ENCODE measurements around the gene SUB1. TPM values are rescaled to one million over a fixed set of nuclear protein-coding genes. Genes with fewer than 3 reads are reported as not detected.

SUB1 gene
- polyA plus RNA-seq, 1 donor, result 237 TPM

DNA sequence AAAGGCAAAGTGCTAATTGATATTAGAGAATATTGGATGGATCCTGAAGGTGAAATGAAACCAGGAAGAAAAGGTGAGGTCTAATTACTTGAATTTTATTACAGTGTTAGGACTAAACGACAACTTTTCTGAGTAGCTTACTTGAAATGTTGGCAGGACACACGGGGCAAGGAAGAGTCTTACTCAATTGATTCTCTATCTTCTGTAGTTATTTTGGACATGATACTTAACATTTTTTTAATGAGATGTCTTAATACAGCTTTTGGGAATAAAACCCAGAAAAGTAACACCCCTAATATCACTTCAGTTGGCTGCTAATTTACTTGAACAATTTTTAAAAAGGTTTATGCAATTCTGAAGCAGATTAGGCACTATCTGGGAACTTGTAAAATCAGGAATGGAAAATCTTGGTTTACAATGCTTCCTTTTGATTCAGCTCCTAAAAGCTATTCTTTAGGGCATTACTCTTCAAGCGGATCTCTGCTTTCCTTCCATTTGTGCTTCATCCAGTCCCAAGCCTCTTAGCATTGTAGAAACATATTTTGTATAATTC, 13.7 kb downstream of the SUB1 start:
- Histone ChIP-seq H3K4me3 (ENCODE audit: low read length) (no peak overlapping the region), H3K36me3 (ENCODE audit: control insufficient read depth, insufficient read depth, low read length) (peaks cover 44% of the 10 kb centered on the region), H3K4me1 (ENCODE audit: control insufficient read depth, insufficient read depth, low read length) (no peaks in the 10 kb centered on the region), H3K27me3 (ENCODE audit: control insufficient read depth, insufficient read depth, low read length) (no peaks in the 10 kb centered on the region), H3K9me3 (ENCODE audit: control insufficient read depth, low read depth, low read length) (no peaks in the 10 kb centered on the region), H3K27ac (ENCODE audit: low read length) (no peak overlapping the region)
- DNase-seq, result no peak
- no CpG with 5 or more reads among the region's 3 CpGs for WGBS (ENCODE audit: insufficient coverage, low lambda C conversion rate)

DNA sequence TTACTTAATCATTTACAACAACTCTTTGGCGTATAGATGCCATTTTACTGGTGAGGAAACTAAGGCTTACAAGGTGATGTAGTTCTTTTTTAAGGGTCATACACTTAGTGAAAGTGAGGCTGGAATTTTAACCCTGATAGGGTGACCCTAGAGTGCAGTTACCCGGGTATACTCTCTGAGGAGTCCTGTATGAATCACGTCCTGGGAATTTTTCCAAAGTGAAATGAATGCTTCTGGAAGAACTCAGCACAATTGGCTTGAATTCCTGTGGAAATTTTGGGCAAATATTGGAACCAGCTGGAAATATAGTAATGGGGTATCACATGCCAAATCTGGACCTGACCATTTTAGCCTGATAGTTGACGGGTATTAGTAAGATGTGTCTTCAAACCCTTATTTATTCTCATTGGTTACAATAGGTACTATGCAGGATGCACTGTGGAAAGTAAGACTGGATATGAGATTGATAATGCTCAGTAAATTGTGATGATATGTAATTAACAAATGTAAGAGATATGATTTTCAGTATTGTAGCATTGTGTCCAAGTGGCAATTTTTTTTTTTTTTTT, 14.8 kb downstream of the SUB1 start:
- Histone ChIP-seq H3K9me3 (ENCODE audit: control insufficient read depth, low read depth, low read length) (no peaks in the 10 kb centered on the region), H3K4me1 (ENCODE audit: control insufficient read depth, insufficient read depth, low read length) (no peaks in the 10 kb centered on the region), H3K27ac (ENCODE audit: low read length) (no peak overlapping the region), H3K36me3 (ENCODE audit: control insufficient read depth, insufficient read depth, low read length) (peaks cover 40% of the 10 kb centered on the region), H3K4me3 (ENCODE audit: low read length) (no peak overlapping the region), H3K27me3 (ENCODE audit: control insufficient read depth, insufficient read depth, low read length) (no peaks in the 10 kb centered on the region)
- no peak for DNase-seq
- WGBS (ENCODE audit: insufficient coverage, low lambda C conversion rate), result no CpG with 5 or more reads among the region's 4 CpGs

DNA sequence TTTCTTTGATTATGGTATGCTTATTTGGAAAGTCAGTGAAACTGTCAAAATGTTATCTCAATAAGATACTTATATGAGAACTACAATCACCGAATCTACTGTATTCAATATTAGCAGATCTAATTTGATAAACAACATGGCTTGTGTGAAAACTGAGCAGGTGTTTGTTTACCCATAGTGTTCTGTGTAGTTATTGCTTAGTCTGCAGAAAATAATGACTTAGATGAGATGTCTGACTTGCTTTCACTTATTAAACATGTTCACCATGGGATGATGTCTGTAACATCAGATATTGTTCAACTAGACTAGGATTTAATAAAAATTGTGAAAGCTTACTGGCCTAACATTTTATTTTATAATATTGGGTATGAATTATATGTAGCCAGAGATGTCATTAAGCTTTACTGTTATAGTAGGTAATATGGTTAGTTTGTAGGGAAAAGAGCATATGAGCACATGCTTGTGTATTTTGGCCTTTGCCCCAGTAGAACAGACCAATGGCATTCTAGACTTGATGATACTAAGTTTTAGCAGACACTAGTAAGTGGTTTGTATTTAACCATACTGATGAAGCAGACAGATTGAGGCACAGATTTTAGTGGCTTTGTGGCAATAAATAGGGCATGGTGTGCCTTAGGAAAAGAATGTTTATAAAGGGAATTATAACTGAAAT, 16.4 kb downstream of the SUB1 start:
- Histone ChIP-seq H3K27ac (ENCODE audit: low read length) (no peak overlapping the region), H3K9me3 (ENCODE audit: control insufficient read depth, low read depth, low read length) (no peaks in the 10 kb centered on the region), H3K4me3 (ENCODE audit: low read length) (no peak overlapping the region), H3K4me1 (ENCODE audit: control insufficient read depth, insufficient read depth, low read length) (no peaks in the 10 kb centered on the region), H3K27me3 (ENCODE audit: control insufficient read depth, insufficient read depth, low read length) (no peaks in the 10 kb centered on the region), H3K36me3 (ENCODE audit: control insufficient read depth, insufficient read depth, low read length) (peaks cover 38% of the 10 kb centered on the region)
- WGBS (ENCODE audit: insufficient coverage, low lambda C conversion rate), result no CpG with 5 or more reads among the region's 1 CpG
- no peak for DNase-seq

DNA sequence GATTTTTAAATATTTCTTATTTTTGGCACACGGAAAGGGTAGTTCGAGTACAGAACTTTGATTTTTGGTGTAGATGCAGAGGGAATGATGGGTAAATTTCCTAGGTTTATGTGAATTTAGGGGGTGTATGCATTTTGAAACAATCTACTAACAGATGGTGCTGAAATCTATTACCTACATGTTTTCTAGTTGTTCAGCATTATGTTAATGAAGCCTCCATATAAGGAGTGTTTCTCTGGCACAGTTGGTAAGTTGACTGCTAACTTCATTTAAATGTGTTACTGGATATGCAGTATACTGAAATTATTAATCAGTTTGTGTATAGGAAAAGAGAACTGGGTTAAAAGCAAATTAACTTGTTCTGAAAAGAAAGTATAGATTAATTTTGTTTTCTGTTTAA, 17.5 kb downstream of the SUB1 start:
- no peaks in the 10 kb centered on the region for H3K27me3 ChIP-seq (ENCODE audit: control insufficient read depth, insufficient read depth, low read length)
- no peak overlapping the region for H3K4me3 ChIP-seq (ENCODE audit: low read length)
- DNase-seq, result no peak
- peaks cover 36% of the 10 kb centered on the region for H3K36me3 ChIP-seq (ENCODE audit: control insufficient read depth, insufficient read depth, low read length)
- H3K27ac ChIP-seq (ENCODE audit: low read length), result no peak overlapping the region
- WGBS (ENCODE audit: insufficient coverage, low lambda C conversion rate), result no CpG with 5 or more reads among the region's 2 CpGs
- no peaks in the 10 kb centered on the region for H3K4me1 ChIP-seq (ENCODE audit: control insufficient read depth, insufficient read depth, low read length)
- no peaks in the 10 kb centered on the region for H3K9me3 ChIP-seq (ENCODE audit: control insufficient read depth, low read depth, low read length)

DNA sequence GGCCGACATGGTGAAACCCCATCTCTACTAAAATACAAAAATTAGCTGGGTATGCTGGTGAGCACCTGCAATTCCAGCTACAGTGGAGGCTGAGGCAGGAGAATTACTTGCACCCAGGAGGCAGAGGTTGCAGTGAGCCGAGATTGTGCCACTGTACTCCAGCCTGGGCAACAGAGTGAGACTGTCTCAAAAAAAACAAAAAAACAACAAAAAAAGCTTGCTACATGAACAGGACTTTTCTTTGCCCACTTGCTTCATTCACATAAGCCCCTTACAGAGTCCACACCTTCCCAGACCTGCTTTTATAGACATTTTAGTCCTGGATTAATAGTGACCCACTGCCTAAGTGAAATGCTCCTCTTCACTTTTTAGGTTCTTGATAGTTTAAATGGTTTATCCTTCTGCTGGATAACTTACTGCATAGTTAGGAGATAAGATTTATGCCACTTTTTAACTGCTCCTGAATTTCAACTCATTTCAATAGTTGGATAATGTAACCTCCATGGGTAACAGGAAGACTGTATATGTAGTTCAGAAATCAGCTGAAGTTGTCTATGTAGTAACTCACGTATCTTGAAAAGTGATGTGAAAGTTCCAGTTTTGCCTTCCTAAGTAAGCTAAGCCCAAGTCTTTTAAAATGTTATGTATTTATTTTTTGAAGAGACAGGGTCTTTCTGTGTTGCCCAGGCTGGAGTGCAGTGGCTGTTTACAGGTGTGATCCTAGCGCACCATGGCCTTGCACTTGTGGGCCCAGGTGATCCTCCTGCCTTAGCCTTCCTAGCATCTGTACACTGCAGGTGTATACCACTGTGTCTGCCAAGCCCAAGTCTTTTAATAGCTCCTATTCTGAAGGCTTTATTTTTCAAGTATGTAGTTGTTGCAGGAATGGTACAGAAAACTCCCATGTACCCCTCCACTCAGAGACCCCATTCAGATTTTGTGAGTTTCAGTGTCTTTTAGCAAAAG, 19.7 kb downstream of the SUB1 start:
- no peaks in the 10 kb centered on the region for H3K27me3 ChIP-seq (ENCODE audit: control insufficient read depth, insufficient read depth, low read length)
- no peak for DNase-seq
- H3K27ac ChIP-seq (ENCODE audit: low read length), result no peak overlapping the region
- H3K4me3 ChIP-seq (ENCODE audit: low read length), result no peak overlapping the region
- no peaks in the 10 kb centered on the region for H3K4me1 ChIP-seq (ENCODE audit: control insufficient read depth, insufficient read depth, low read length)
- no peaks in the 10 kb centered on the region for H3K9me3 ChIP-seq (ENCODE audit: control insufficient read depth, low read depth, low read length)
- WGBS (ENCODE audit: insufficient coverage, low lambda C conversion rate), result 100% methylated on average over 1 of the region's 4 CpGs
- H3K36me3 ChIP-seq (ENCODE audit: control insufficient read depth, insufficient read depth, low read length), result peaks cover 27% of the 10 kb centered on the region

DNA sequence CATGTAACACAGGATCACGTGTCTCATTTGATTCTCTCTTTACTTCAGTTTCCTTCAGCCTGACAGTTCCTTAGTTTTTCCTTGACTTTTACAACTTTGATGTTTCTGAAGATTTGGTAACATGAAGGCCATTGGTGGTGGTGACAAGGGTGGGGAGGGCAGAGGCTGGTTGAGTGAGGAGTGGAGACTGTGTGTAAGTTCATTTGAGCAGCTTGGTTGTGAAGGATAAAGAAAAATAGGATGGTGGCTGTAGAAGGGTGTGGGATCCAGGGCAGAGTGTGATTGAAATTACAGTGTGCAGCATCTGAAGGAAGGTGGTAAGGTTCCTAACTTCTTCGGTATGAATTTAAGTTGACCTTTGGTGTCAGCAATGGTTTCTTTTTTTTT, 20.4 kb downstream of the SUB1 start:
- no peaks in the 10 kb centered on the region for H3K4me1 ChIP-seq (ENCODE audit: control insufficient read depth, insufficient read depth, low read length)
- WGBS (ENCODE audit: insufficient coverage, low lambda C conversion rate), result 57% methylated on average over 1 of the region's 2 CpGs
- no peaks in the 10 kb centered on the region for H3K27me3 ChIP-seq (ENCODE audit: control insufficient read depth, insufficient read depth, low read length)
- H3K27ac ChIP-seq (ENCODE audit: low read length), result no peak overlapping the region
- DNase-seq, result no peak
- no peaks in the 10 kb centered on the region for H3K9me3 ChIP-seq (ENCODE audit: control insufficient read depth, low read depth, low read length)
- H3K4me3 ChIP-seq (ENCODE audit: low read length), result no peak overlapping the region
- peaks cover 24% of the 10 kb centered on the region for H3K36me3 ChIP-seq (ENCODE audit: control insufficient read depth, insufficient read depth, low read length)

DNA sequence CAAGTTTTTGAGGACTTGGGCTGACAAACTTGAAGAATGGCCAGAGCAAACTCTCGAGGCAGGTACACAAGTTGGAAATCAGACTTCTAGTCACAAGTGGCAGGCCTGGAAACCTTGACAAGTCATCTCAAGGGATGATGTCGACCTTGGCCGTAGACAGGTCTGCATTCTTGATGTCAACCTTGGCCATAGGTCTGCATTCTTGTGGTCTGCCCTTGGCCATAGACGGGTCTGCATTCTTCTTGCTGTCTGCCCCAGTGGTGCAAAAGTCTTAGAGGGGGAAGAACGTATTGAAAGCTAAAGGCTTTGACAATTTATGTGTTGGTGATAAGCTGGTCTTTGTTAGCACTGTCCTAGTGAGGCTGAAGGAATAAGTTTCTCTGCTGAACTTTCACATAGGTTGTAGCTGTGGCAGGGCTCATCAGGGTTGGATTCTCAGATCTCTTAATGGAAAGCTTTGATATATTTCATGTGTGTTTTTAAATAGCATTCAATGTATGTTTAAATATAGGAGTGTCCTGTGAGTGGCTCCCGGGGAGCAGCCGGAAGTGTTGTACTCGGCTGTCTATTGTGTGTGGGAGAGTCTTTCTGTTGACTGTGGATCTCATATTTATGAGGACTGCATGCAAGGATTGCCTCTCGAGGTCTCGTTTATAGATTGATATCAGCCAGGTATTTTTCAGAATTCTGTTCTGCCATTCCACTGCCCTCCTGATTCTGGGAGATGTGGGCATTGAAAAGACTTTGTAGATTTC, 27.0 kb downstream of the SUB1 start:
- Histone ChIP-seq H3K36me3 (ENCODE audit: control insufficient read depth, insufficient read depth, low read length) (peaks cover 3% of the 10 kb centered on the region), H3K9me3 (ENCODE audit: control insufficient read depth, low read depth, low read length) (no peaks in the 10 kb centered on the region), H3K4me3 (ENCODE audit: low read length) (no peak overlapping the region), H3K27ac (ENCODE audit: low read length) (no peak overlapping the region), H3K4me1 (ENCODE audit: control insufficient read depth, insufficient read depth, low read length) (peaks cover 3% of the 10 kb centered on the region), H3K27me3 (ENCODE audit: control insufficient read depth, insufficient read depth, low read length) (no peaks in the 10 kb centered on the region)
- no CpG with 5 or more reads among the region's 10 CpGs for WGBS (ENCODE audit: insufficient coverage, low lambda C conversion rate)
- no peak for DNase-seq

DNA sequence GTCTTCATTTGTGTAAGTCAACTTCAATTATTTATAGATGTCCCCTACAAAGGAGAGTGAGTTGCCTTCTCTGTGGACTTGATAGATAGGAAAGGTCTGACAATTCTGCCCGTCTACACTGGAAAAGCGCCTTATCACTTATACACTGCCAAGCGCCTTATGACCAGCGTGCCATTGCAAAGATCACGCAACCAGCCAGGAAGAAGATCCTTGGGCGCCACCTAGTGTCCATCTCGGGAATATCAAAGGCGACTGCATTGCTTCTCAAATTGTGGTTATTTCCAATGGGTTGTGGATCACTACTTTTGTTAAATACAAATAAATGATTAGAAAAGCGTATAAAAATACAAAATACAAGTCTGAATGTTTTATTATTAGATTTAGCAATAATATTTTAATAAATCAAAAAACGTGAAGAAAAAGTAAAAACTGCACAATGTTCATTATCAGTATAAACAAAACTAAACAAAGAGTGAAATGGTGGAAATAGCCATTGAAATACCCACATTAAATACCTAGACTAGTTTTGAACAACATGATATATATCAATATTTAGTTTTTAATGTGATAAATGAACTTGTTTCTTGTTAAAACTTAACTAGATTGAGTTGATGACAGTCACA, 27.8 kb downstream of the SUB1 start:
- Histone ChIP-seq H3K27me3 (ENCODE audit: control insufficient read depth, insufficient read depth, low read length) (no peaks in the 10 kb centered on the region), H3K4me3 (ENCODE audit: low read length) (no peak overlapping the region), H3K4me1 (ENCODE audit: control insufficient read depth, insufficient read depth, low read length) (peaks cover 3% of the 10 kb centered on the region), H3K27ac (ENCODE audit: low read length) (no peak overlapping the region), H3K9me3 (ENCODE audit: control insufficient read depth, low read depth, low read length) (no peaks in the 10 kb centered on the region), H3K36me3 (ENCODE audit: control insufficient read depth, insufficient read depth, low read length) (no peaks in the 10 kb centered on the region)
- WGBS (ENCODE audit: insufficient coverage, low lambda C conversion rate), result 6% methylated on average over 2 of the region's 10 CpGs
- peak; percentile 72 to 73 for DNase-seq

DNA sequence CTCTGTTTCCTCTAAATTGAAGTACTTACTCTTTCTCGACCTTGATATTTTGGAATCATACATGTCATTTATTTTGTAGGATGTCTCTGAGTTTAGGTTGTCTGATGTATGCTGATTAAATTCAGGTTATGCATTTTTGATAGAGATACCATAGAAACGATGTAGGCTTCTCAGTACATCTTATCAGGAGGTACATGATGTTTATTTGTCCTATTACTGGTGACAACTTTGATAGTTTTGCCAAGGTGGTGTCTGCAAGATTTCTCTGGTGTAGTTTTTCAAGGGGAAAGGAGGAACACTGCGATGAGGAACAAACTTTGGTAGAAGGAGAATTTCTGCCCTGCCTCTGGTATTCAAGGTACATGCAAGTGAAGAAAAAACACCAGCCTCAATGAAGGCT, 29.9 kb downstream of the SUB1 start:
- H3K9me3 ChIP-seq (ENCODE audit: control insufficient read depth, low read depth, low read length), result no peaks in the 10 kb centered on the region
- no peaks in the 10 kb centered on the region for H3K27me3 ChIP-seq (ENCODE audit: control insufficient read depth, insufficient read depth, low read length)
- H3K36me3 ChIP-seq (ENCODE audit: control insufficient read depth, insufficient read depth, low read length), result no peaks in the 10 kb centered on the region
- WGBS (ENCODE audit: insufficient coverage, low lambda C conversion rate), result no CpG with 5 or more reads among the region's 3 CpGs
- H3K4me1 ChIP-seq (ENCODE audit: control insufficient read depth, insufficient read depth, low read length), result peaks cover 3% of the 10 kb centered on the region
- H3K4me3 ChIP-seq (ENCODE audit: low read length), result no peak overlapping the region
- DNase-seq, result no peak
- no peak overlapping the region for H3K27ac ChIP-seq (ENCODE audit: low read length)
